Fibroblast of pulmonary artery (primary cell): Measurements from ENCODE around the gene EIF4E.

ENCODE experiments used
- DNase-seq: peaks from one replicate; pipeline ENCODE4 v3.0.0-alpha.2; 2010; ENCODE audit warnings: low read depth
- H3K4me3 ChIP-seq: replicated peaks from 2 replicates; pipeline ENCODE4 v1.5.1; 2011; ENCODE audit warnings: low read depth, mild to moderate bottlenecking, control low read depth, low read length, moderate library complexity
- TF ChIP-seq, protein P1 (sequence below): IDR thresholded peaks from 2 replicates; pipeline ENCODE4 v1.5.1; 2011; ENCODE audit warnings: mild to moderate bottlenecking, control low read depth, low read length, inconsistent platforms; ENCODE audit errors: missing control alignments

Gene EIF4E

DNA sequence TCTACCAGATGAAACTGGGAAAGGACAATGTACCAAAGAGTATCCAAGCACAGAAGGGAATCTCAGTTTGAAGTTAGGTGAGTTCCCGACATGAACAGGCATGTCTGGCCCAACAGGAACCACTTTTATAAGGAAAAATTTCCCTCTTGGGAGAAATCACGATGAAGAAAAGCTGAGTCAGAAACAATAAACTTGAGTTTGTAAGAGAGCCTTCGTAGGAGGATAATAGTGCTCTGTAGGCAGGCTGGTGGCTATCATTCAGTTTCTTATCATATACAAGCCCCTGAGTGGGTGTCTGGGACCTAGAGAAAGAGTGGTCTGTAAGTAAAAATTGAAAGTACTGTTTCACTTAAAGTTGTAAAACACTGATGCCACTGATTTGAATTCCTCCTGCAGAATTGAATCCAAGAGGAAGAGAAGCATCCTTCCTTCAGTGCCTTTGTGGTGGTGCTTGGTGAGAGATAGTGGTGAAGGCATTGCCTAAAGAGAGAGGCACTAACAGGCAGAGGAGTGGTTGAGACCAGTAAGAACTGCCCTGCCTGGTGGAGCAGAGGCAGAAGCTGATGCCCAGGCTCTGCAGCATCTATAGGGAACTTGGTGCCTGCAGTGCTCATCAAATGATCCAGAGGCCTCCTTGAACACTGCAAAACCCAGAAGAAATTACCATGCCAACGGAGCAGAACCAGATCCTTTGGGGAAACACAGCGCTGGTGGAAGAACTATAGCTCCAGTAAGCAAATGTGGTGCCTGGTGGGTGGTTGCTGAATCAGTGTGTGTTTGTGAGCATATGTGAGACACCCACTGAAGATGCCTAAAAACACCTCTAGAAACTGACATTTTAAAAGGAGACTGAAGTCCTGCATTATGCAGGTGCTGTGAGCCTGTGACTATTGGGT, 34.9 kb upstream of the EIF4E start:
- TF ChIP-seq, protein P1, sequence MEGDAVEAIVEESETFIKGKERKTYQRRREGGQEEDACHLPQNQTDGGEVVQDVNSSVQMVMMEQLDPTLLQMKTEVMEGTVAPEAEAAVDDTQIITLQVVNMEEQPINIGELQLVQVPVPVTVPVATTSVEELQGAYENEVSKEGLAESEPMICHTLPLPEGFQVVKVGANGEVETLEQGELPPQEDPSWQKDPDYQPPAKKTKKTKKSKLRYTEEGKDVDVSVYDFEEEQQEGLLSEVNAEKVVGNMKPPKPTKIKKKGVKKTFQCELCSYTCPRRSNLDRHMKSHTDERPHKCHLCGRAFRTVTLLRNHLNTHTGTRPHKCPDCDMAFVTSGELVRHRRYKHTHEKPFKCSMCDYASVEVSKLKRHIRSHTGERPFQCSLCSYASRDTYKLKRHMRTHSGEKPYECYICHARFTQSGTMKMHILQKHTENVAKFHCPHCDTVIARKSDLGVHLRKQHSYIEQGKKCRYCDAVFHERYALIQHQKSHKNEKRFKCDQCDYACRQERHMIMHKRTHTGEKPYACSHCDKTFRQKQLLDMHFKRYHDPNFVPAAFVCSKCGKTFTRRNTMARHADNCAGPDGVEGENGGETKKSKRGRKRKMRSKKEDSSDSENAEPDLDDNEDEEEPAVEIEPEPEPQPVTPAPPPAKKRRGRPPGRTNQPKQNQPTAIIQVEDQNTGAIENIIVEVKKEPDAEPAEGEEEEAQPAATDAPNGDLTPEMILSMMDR: no peak
- no peak overlapping the region for H3K4me3 ChIP-seq
- no peak for DNase-seq

DNA sequence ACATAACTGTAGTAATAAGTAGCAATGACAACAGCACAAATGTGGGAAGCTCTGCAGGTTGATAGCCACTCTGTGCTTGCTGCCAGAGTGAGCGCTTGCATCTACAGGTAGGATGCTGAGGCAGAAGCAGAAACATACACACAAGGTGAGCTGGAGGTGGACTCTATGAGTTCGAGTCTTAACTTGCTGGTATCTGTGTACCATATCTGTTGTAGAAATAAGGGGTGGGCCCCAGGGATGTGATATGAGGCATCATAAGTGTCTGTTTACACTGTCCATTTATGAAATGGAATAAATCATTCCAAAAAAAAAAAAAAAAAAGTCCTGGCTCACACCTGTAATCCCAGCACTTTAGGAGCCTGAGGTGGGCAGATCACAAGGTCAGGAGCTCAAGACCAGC, 32.8 kb upstream of the EIF4E start:
- TF ChIP-seq, protein P1: no peak
- no peak overlapping the region for H3K4me3 ChIP-seq
- DNase-seq: no peak

DNA sequence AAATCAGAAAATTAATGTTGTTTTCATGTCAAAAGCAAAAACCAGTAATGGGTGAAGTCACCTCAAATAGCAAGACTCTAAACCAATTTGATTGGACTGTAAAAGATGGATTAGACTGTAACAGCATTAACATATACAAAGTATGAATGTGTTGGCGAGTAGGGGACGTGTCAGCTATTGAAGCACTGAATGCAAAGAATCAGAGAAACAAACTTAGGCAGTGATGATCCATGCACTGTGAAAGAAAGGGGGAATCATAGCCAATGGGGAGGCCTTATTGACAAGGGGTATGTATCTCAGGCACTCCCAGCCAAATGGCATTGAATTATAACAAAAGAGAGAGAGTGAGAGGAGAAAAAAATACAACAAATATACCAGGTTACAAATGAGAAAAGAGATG, 30.5 kb upstream of the EIF4E start:
- no peak overlapping the region for H3K4me3 ChIP-seq
- DNase-seq: no peak
- TF ChIP-seq, protein P1: no peak

DNA sequence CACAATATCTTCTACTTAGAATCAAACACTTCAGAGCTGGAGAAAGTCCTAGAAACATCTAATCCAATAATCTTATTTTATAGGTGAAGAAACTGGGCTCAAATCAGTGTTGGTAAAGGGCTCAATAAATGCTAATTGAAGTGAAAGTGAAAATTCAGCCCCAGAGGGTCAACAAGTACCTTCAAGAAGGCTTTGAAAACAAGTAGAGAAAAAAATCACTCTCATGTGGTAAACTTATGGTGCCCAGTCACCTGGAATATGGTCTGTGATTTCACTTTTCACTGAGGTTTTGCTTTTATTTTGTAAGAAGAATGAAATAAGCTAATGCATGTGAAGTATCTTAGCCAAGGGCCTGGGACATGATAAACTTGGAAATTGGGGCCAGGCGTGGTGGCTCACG, 29.1 kb upstream of the EIF4E start:
- TF ChIP-seq, protein P1: no peak
- no peak for DNase-seq
- no peak overlapping the region for H3K4me3 ChIP-seq

DNA sequence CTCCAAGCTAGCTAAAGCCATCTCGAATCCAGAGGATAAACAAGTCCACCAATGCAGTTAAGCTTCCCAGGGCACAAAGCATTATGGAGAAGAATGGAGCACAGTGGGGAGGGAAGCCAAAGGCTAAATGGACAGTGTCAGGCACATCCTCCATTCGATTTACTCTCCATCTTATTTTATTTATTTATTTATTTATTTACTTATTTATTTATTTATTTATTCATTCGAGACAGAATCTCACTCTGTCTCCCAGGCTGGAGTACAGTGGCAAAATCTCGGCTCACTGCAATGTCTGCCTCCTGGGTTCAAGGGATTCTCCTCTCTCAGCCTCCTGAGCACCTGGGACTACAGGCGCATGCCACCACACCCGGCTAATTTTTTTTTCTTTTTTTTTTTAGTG, 26.3 kb upstream of the EIF4E start:
- no peak overlapping the region for H3K4me3 ChIP-seq
- TF ChIP-seq, protein P1: no peak
- no peak for DNase-seq

DNA sequence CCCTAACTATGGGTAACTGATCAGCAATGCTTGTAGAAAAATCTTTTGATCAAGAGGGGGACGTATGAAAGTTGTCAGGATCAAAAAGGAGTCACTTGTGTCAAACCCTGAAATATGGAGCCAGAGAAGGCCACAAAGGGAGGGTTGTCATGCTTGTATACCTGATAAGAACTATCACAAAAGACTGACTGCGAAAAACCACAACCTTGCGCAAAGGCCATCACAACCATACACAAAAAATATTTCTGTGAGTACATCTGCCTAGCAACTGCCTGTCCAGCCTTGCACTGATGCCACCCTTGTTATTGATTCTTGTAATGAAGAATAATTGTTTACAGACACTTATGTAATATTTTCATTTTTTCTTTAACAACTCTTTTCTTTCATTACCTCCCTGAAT, 22.8 kb upstream of the EIF4E start:
- no peak for DNase-seq
- no peak overlapping the region for H3K4me3 ChIP-seq
- TF ChIP-seq, protein P1: no peak

DNA sequence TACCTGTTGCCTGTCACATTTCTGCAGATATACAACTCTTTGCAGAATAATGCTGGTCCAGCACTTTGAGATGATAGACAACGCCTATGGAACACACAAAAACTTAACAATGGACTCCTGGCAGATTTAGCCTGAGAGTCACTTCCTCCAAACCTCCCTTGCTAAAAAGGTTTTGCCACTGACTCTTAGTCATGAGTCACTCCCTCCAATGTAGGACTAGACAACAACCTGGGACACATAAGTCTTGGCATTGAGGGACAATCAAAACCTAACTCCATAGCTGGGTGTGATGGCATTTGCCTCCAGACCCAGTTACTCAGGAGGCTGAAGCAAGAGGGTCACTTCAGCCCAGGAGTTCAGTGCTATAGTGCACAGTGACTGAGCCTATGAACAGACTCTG, 22.0 kb upstream of the EIF4E start:
- TF ChIP-seq, protein P1: no peak
- no peak overlapping the region for H3K4me3 ChIP-seq
- DNase-seq: peak; percentile 43
